WERI-Rb-1 (cell line): Measurements from ENCODE around the gene WDR59.
"Not testable (repeated sequence)": the region's sequence is repeated elsewhere in the genome, so short reads cannot be mapped to it uniquely, and the experiment has no call there.

ENCODE experiments used
- DNase-seq: peaks from one replicate; pipeline ENCODE4 v3.0.0-alpha.2; 2020
- H3K27ac ChIP-seq: fragments of 250-450 bp; sonication (Bioruptor Pico); 2 replicates; pipeline ENCODE4 v1.5.1; 2020; ENCODE audit warnings: mild to moderate bottlenecking, moderate library complexity
- H3K27me3 ChIP-seq: fragments of 250-450 bp; sonication (Bioruptor Pico); 2 replicates; pipeline ENCODE4 v1.5.1; 2021; ENCODE audit warnings: mild to moderate bottlenecking, low read depth, moderate library complexity; ENCODE audit not compliant: insufficient read depth, severe bottlenecking
- H3K36me3 ChIP-seq: fragments of 250-450 bp; sonication (Bioruptor Pico); 2 replicates; pipeline ENCODE4 v1.5.1; 2020; ENCODE audit warnings: mild to moderate bottlenecking, moderate library complexity
- H3K4me3 ChIP-seq: 2 replicates; pipeline ENCODE4 v1.5.1; 2011; ENCODE audit warnings: low read depth, mild to moderate bottlenecking, control low read depth, low read length
- H3K9me3 ChIP-seq: fragments of 250-450 bp; sonication (Bioruptor Pico); 2 replicates; pipeline ENCODE4 v1.5.1; 2021; ENCODE audit warnings: mild to moderate bottlenecking, moderate library complexity; ENCODE audit not compliant: severe bottlenecking
- TF ChIP-seq, protein P1 (sequence below): IDR thresholded peaks from 2 replicates; pipeline ENCODE4 v1.5.1; 2011; ENCODE audit warnings: low read depth, mild to moderate bottlenecking, control low read depth, inconsistent platforms, low read length

The WDR59 gene

DNA sequence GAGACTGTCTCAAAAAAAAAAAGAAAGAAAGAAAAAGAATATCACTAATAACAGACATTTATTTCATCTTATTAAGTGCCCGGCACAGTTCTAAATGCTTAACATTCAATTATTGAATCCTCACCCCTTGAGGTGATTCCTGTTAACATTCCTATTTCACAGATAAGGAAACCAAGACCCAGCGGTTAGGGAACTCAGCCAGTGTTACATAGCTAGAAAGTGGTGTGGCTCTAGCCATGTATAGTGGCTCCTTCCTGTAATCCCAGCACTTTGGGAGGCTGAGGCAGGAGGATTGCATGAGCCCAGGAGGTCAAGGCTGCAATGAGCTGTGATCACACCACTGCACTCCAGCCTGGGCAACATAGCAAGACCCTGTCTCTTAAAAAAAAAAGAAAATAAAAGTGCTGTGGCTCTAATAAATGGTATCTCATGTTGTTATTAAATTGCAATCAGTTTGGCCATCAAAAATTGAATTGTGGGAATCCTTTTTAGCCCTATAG, 42.0 kb upstream of the WDR59 start:
- H3K27me3 ChIP-seq: no peaks in the 10 kb centered on the region
- H3K4me3 ChIP-seq: no peak overlapping the region
- TF ChIP-seq, protein P1, sequence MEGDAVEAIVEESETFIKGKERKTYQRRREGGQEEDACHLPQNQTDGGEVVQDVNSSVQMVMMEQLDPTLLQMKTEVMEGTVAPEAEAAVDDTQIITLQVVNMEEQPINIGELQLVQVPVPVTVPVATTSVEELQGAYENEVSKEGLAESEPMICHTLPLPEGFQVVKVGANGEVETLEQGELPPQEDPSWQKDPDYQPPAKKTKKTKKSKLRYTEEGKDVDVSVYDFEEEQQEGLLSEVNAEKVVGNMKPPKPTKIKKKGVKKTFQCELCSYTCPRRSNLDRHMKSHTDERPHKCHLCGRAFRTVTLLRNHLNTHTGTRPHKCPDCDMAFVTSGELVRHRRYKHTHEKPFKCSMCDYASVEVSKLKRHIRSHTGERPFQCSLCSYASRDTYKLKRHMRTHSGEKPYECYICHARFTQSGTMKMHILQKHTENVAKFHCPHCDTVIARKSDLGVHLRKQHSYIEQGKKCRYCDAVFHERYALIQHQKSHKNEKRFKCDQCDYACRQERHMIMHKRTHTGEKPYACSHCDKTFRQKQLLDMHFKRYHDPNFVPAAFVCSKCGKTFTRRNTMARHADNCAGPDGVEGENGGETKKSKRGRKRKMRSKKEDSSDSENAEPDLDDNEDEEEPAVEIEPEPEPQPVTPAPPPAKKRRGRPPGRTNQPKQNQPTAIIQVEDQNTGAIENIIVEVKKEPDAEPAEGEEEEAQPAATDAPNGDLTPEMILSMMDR: no peak
- H3K9me3 ChIP-seq: no peaks in the 10 kb centered on the region
- H3K36me3 ChIP-seq: no peaks in the 10 kb centered on the region
- H3K27ac ChIP-seq: no peak overlapping the region
- no peak for DNase-seq

DNA sequence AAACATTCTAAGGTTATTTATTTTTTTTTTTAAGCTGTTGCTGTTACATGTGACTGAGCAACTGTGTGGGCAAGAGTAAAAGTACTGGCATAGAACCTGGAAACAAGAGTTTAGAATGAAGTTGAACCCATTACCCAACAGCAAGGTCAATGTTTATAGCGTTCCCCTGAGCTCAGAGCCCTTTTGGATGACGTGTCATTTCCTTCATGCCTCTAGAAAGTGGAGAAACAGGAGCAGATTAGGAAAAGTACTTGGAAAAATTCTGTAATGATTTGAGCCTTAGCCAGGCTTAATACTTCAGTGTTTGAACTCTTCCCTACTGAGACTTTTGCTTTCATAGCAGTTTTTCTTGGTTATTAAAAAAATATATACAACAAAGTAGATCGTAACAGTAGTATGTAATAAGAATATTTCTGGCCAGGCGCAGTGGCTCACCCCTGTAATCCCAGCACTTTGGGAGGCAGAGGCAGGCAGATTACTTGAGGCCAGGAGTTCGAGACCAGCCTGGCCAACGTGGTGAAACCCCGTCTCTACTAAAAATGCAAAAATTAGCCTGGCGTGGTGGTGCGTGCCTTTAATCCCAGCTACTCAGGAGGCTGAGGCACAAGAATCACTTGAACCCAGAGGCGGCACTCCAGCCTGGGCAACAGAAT, 41.4 kb upstream of the WDR59 start:
- not testable (repeated sequence) for H3K27ac ChIP-seq, H3K9me3 ChIP-seq, H3K36me3 ChIP-seq, H3K27me3 ChIP-seq, H3K4me3 ChIP-seq, DNase-seq

DNA sequence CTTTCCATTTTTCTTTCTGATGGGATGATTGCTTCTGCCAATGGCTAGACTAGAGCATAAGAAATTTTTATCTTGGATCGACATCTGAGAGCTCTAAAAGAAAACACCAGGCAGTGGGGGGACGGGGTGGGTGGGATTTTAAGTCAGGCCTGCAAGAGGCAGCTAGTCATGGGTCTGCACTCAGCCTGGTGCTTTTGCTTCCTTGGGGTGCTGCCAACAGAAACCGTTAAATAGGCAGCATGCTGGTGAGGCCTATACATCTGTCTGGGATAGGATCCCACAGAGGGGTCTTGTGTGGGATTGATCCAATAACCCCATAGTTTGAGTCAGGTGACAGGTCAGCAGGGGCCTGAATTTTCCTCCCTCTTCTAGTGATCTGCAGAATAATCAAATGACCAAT, 40.8 kb upstream of the WDR59 start:
- peaks cover 9% of the 10 kb centered on the region for H3K9me3 ChIP-seq
- no peak for DNase-seq
- H3K36me3 ChIP-seq: peaks cover 4% of the 10 kb centered on the region; the same call in 1 of the 2 replicates
- no peaks in the 10 kb centered on the region for H3K27me3 ChIP-seq
- TF ChIP-seq, protein P1: no peak
- H3K4me3 ChIP-seq: no peak overlapping the region
- no peak overlapping the region for H3K27ac ChIP-seq

DNA sequence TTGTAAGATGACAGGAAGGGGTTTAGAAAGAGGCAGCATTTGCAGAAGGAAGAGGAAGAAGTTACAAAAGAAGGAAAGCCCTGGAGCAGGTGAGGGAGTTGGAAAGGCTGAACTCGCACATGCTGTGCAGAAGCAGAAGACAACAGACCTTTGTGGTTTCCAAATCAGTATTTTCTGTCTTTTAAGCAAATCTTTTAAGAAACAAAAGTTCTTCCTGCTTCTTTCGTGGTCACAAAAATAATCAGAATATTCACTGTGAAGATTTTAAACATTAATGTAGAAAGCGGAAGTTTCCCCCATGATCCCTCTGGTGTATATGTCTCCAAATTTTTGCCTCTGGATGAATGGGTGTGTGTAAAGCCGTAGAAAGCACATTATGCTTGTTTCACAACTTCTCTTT, 39.7 kb upstream of the WDR59 start:
- no peak overlapping the region for H3K4me3 ChIP-seq
- peaks cover 7% of the 10 kb centered on the region; the same call in 1 of the 2 replicates for H3K36me3 ChIP-seq
- no peaks in the 10 kb centered on the region for H3K27me3 ChIP-seq
- H3K9me3 ChIP-seq: peaks cover 9% of the 10 kb centered on the region
- no peak overlapping the region for H3K27ac ChIP-seq
- TF ChIP-seq, protein P1: no peak
- DNase-seq: no peak

DNA sequence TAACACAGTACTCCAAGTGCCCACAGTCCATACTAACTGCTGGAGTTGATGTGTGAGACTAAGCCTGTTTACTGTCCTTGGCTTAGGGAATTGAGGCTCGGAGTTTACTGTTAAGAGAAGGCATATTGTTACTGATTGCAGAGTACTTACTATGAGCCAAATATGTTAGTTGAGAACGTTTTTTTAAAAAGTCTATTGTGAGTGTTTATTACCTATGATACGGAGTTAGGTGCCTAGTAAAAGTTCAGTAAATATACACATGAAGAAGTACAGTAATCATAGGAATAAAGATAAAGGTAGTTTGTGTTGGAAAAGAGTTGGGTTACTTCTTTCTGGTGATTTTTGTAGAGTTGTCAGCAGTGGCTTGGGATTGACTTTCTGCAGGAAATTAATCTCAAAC, 39.3 kb upstream of the WDR59 start:
- no peak overlapping the region for H3K4me3 ChIP-seq
- H3K27ac ChIP-seq: no peak overlapping the region
- TF ChIP-seq, protein P1: no peak
- no peaks in the 10 kb centered on the region for H3K27me3 ChIP-seq
- peaks cover 9% of the 10 kb centered on the region for H3K9me3 ChIP-seq
- H3K36me3 ChIP-seq: peaks cover 7% of the 10 kb centered on the region; the same call in 1 of the 2 replicates
- DNase-seq: no peak

DNA sequence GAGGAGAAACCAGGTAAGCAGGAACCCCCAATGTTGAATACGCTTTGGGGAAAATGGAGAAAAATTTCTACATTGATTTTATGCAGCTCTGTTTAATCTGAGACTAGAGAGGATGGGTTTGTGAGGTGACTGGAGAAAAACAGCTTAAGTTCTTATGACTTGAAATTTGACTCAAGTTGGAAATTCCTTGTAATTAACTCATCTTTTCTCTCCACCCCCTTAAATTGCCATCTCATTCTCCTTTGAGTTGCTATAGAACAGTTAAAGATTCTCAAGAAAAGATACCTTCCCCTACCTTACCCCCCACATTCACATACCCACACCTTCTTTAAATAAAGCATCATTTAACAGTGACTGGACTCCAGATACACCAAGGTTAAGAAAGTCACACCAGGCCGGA, 38.1 kb upstream of the WDR59 start:
- Histone ChIP-seq H3K4me3 (no peak overlapping the region), H3K27me3 (no peaks in the 10 kb centered on the region), H3K36me3 (peaks cover 7% of the 10 kb centered on the region; the same call in 1 of the 2 replicates), H3K27ac (no peak overlapping the region), H3K9me3 (peaks cover 9% of the 10 kb centered on the region)
- no peak for DNase-seq
- TF ChIP-seq, protein P1: no peak
